ENCODE measurements around the gene ADRA2B. TPM values are rescaled to one million over a fixed set of nuclear protein-coding genes. Genes with fewer than 3 reads are reported as not detected.

ADRA2B gene
- total and polyA plus RNA-seq, 2 donors (not counting 1 experiment from before 2014, with no cell fraction given), result 0.07 TPM; not detected in 1

DNA sequence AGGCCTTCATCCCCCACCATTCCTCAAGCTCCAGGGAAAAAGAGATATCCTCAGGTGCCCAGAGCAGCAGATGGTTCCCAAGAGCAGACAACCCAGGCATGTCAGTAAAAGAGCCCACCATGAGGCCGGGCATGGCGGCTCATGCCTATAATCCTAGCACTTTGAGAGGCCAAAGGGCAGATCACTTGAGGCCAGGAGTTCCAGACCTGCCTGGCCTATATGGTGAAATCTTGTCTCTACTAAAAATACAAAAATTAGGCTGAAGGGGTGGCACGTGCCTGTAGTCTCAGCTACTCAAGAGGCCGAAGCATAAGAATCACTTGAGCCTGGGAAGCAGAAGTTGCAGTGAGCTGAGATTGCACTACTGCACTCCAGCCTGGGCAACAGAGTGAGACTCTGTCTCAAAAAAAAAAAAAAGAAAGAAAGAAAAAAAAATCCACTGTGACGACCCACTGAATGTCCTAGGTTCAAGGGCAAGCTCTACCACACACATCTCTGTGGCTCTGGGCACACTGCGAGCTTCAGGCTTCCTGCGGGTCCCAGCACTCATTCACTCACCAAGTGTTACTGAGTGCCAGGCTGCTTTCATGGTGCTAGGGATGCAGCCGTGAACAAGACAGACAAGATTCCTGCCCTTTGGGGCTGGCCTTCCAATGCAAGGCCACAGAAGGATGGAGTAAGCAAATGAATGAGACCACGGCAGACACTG is 35.4 kb upstream of the ADRA2B start:
- no peak for DNase-seq (ENCODE audit: low read depth in 2 of 2)
- Histone ChIP-seq H3K27me3 (ENCODE audit: control insufficient read depth, insufficient read depth, low read length) (peaks cover 4% of the 10 kb centered on the region), H3K36me3 (ENCODE audit: control insufficient read depth, insufficient read depth, low read length) (no peaks in the 10 kb centered on the region), H3K9ac (ENCODE audit: insufficient read depth, low read length) (no peak overlapping the region), H3K4me2 (ENCODE audit: extremely low read depth, insufficient read depth, low read length) (no peak overlapping the region), H3K27ac (ENCODE audit: insufficient read depth, low read length) (no peak overlapping the region), H3K79me2 (ENCODE audit: control insufficient read depth, insufficient read depth, low read length) (no peaks in the 10 kb centered on the region), H3K4me3 (replicated peaks in 1 of 4; ENCODE audit: control extremely low read depth in 1 of 4, insufficient read depth in 1 of 4, low read depth in 3 of 4, low read length in 4 of 4) (no peak overlapping the region), H4K20me1 (ENCODE audit: control insufficient read depth, extremely low read depth, insufficient read depth, low read length) (no peaks in the 10 kb centered on the region), H3K9me3 (ENCODE audit: control insufficient read depth, insufficient read depth, low read depth, low read length) (no peaks in the 10 kb centered on the region), H3K4me1 (ENCODE audit: control insufficient read depth, extremely low read depth, insufficient read depth, low read length) (peaks cover 4% of the 10 kb centered on the region), H2AFZ (ENCODE audit: low read length) (no peak overlapping the region)
- TF ChIP-seq, protein P1, sequence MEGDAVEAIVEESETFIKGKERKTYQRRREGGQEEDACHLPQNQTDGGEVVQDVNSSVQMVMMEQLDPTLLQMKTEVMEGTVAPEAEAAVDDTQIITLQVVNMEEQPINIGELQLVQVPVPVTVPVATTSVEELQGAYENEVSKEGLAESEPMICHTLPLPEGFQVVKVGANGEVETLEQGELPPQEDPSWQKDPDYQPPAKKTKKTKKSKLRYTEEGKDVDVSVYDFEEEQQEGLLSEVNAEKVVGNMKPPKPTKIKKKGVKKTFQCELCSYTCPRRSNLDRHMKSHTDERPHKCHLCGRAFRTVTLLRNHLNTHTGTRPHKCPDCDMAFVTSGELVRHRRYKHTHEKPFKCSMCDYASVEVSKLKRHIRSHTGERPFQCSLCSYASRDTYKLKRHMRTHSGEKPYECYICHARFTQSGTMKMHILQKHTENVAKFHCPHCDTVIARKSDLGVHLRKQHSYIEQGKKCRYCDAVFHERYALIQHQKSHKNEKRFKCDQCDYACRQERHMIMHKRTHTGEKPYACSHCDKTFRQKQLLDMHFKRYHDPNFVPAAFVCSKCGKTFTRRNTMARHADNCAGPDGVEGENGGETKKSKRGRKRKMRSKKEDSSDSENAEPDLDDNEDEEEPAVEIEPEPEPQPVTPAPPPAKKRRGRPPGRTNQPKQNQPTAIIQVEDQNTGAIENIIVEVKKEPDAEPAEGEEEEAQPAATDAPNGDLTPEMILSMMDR (conservative IDR thresholded peaks at IDR 0.05 in 1 of 2, IDR thresholded peaks at IDR 0.05 in 1 of 2; ENCODE audit: low read depth in 1 of 2, low read length in 2 of 2), result no peak
- TF ChIP-seq EZH2 (IDR thresholded peaks at IDR 0.05; ENCODE audit: low read length, missing control alignments), result no peak

DNA sequence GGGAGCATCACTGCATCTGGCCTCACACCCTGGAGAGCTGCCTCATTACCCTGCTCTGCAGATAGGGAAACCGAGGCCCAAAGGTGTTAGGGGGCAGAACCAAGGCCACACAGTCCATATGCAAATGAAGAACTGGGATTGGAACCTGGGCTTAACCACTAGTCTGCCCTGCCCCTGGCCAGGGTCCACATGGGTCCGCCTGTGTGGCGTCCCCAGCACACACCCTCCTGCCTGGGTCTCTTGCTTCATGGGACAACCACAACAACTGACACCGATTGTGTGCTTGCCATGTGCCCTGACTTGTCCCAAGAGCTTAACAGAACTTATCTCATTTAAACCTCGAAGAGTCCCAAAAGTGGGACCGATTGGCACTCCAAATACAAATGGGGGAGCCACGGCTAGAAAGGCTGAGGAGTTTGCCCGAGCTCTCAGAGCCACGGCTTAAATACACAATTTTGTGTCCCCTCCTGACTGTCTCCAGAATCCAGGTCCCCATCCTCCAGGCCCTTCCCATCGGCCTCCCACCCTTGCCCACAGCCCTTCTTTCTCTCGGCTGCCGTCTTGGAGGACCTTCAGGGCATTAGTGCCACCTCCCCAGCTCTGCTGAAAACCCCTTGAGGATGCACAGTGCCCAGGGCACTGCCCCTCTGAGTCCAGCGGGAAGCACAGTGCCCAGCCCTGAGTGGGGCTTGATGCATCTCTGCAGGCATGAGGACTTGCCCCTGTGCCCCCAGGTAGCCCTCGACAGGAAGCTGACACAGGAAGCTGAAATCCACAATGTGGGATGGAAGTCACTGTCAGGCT is 34.6 kb upstream of the ADRA2B start:
- Histone ChIP-seq H3K4me1 (ENCODE audit: control insufficient read depth, extremely low read depth, insufficient read depth, low read length) (peaks cover 4% of the 10 kb centered on the region), H3K9me3 (ENCODE audit: control insufficient read depth, insufficient read depth, low read depth, low read length) (no peaks in the 10 kb centered on the region), H3K36me3 (ENCODE audit: control insufficient read depth, insufficient read depth, low read length) (no peaks in the 10 kb centered on the region), H3K4me3 (replicated peaks in 1 of 4; ENCODE audit: control extremely low read depth in 1 of 4, insufficient read depth in 1 of 4, low read depth in 3 of 4, low read length in 4 of 4) (no peak overlapping the region), H2AFZ (ENCODE audit: low read length) (no peak overlapping the region), H3K9ac (ENCODE audit: insufficient read depth, low read length) (no peak overlapping the region), H3K4me2 (ENCODE audit: extremely low read depth, insufficient read depth, low read length) (no peak overlapping the region), H4K20me1 (ENCODE audit: control insufficient read depth, extremely low read depth, insufficient read depth, low read length) (no peaks in the 10 kb centered on the region), H3K27ac (ENCODE audit: insufficient read depth, low read length) (no peak overlapping the region), H3K79me2 (ENCODE audit: control insufficient read depth, insufficient read depth, low read length) (no peaks in the 10 kb centered on the region), H3K27me3 (ENCODE audit: control insufficient read depth, insufficient read depth, low read length) (peaks cover 4% of the 10 kb centered on the region)
- TF ChIP-seq, protein P1 (conservative IDR thresholded peaks at IDR 0.05 in 1 of 2, IDR thresholded peaks at IDR 0.05 in 1 of 2; ENCODE audit: low read depth in 1 of 2, low read length in 2 of 2), result no peak
- TF ChIP-seq EZH2 (IDR thresholded peaks at IDR 0.05; ENCODE audit: low read length, missing control alignments), result no peak
- no peak for DNase-seq (ENCODE audit: low read depth in 2 of 2)

DNA sequence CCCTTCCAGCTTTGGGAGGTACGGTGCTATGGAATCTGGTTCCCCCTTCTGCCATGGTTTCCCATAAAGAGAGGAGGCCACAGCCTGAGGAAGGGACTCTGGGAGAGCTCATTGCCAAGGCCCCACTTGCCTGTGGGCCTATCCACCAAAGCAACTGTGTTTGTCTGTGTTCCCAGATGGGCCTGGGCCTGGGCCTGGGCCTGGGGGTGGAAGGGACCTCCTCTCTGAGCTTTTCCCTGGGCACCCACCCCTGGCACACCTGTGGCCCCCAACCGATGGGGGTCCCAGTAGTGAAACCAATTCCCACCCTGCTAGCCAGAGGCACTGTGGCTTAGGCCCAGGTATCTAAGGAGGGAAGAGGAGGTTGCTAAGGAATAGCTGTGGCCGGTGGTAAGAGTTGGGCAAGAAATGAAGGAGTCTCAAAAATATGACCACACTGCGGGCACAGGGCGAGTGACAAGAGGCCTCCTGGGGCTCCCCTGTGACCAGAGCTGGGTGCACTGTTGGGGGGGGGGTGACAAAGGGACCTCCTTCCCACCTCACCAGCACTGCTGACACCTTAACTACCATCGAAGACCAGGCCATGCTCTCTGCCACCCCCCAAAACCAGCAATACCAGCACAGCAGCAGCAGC is 33.8 kb upstream of the ADRA2B start:
- Histone ChIP-seq H3K27me3 (ENCODE audit: control insufficient read depth, insufficient read depth, low read length) (peaks cover 4% of the 10 kb centered on the region), H3K9me3 (ENCODE audit: control insufficient read depth, insufficient read depth, low read depth, low read length) (no peaks in the 10 kb centered on the region), H3K9ac (ENCODE audit: insufficient read depth, low read length) (no peak overlapping the region), H4K20me1 (ENCODE audit: control insufficient read depth, extremely low read depth, insufficient read depth, low read length) (no peaks in the 10 kb centered on the region), H2AFZ (ENCODE audit: low read length) (no peak overlapping the region), H3K4me3 (replicated peaks in 1 of 4; ENCODE audit: control extremely low read depth in 1 of 4, insufficient read depth in 1 of 4, low read depth in 3 of 4, low read length in 4 of 4) (no peak overlapping the region), H3K4me2 (ENCODE audit: extremely low read depth, insufficient read depth, low read length) (no peak overlapping the region), H3K36me3 (ENCODE audit: control insufficient read depth, insufficient read depth, low read length) (no peaks in the 10 kb centered on the region), H3K79me2 (ENCODE audit: control insufficient read depth, insufficient read depth, low read length) (no peaks in the 10 kb centered on the region), H3K27ac (ENCODE audit: insufficient read depth, low read length) (no peak overlapping the region), H3K4me1 (ENCODE audit: control insufficient read depth, extremely low read depth, insufficient read depth, low read length) (peaks cover 4% of the 10 kb centered on the region)
- TF ChIP-seq, protein P1 (conservative IDR thresholded peaks at IDR 0.05 in 1 of 2, IDR thresholded peaks at IDR 0.05 in 1 of 2; ENCODE audit: low read depth in 1 of 2, low read length in 2 of 2), result no peak
- TF ChIP-seq EZH2 (IDR thresholded peaks at IDR 0.05; ENCODE audit: low read length, missing control alignments), result no peak
- no peak for DNase-seq (ENCODE audit: low read depth in 2 of 2)
